Mucosa of rectum (tissue), 2 donors: ENCODE measurements around the gene MEF2D.

Experiments used
- H3K27ac ChIP-seq, 2 donors: one replicate each; pipeline ENCODE4 v1.7.0; 2013; ENCODE audit warnings: inconsistent platforms in 2 of 2, low read depth in 2 of 2, low read length in 2 of 2
- H3K27me3 ChIP-seq, 2 donors: one replicate each; pipeline ENCODE4 v1.7.0; 2013; ENCODE audit warnings: low read length in 2 of 2; ENCODE audit not compliant: control insufficient read depth in 2 of 2, insufficient read depth in 2 of 2
- H3K36me3 ChIP-seq, 2 donors: one replicate each; pipeline ENCODE4 v1.7.0; 2013; ENCODE audit warnings: low read length in 2 of 2; ENCODE audit not compliant: control insufficient read depth in 2 of 2, insufficient read depth in 2 of 2
- H3K4me1 ChIP-seq, 2 donors: one replicate each; pipeline ENCODE4 v1.7.0; 2013; ENCODE audit warnings: low read length in 2 of 2, mild to moderate bottlenecking in 1 of 2; ENCODE audit not compliant: control insufficient read depth in 2 of 2, insufficient read depth in 2 of 2
- H3K4me3 ChIP-seq, 2 donors: one replicate each; pipeline ENCODE4 v1.7.0; 2013; ENCODE audit warnings: low read length in 2 of 2
- H3K9ac ChIP-seq, 2 donors: one replicate each; pipeline ENCODE4 v1.7.0; 2013; ENCODE audit warnings: low read length in 2 of 2, low read depth in 1 of 2, mild to moderate bottlenecking in 1 of 2
- H3K9me3 ChIP-seq, 2 donors: one replicate each; pipeline ENCODE4 v1.7.0; 2013; ENCODE audit warnings: low read length in 2 of 2; ENCODE audit not compliant: control insufficient read depth in 2 of 2
- donor health status: healthy.
- donor health status: Normal muscosa, but diverticular disease.

MEF2D gene

DNA sequence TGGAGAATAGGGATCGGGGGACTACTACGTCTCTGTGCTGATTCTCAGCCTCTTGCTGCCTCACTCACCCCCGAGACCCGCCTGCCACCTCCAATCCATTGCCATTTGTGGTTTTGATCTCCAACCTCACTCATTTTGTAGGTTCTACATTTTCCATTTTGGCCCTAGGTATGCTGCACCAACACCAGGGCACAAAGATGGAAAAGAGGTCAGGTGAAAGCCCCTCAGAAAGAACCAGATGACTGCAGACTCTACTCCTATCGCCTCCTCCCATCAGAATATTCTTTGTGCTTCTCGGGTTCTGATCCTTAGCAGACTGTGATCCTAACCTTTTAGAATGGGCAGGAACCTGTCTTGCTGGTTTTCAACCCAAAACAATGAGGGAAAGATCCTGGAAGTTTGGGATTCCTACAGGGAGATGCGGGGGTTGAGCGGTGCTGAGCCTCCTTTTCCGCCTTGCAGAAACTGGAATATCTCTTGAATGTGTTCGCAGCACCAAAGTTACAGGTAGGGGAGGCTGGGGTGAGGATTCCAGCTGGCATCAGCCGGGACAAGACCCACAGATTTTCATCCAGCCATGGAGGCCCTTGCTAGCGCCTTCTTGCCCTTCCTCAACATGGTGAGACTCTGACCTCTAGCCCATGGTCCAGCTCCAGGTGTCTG, 78.5 kb downstream of the MEF2D start:
- Histone ChIP-seq H3K27me3 (peaks cover 82 to 89% of the 10 kb centered on the region in 2 donors), H3K9ac (no peak overlapping the region), H3K4me3 (peak overlapping the region in 1 of 2 donors; percentile 31), H3K27ac (no peak overlapping the region), H3K36me3 (no peaks in the 10 kb centered on the region), H3K4me1 (peaks cover 16 to 17% of the 10 kb centered on the region in 2 donors), H3K9me3 (no peaks in the 10 kb centered on the region)

DNA sequence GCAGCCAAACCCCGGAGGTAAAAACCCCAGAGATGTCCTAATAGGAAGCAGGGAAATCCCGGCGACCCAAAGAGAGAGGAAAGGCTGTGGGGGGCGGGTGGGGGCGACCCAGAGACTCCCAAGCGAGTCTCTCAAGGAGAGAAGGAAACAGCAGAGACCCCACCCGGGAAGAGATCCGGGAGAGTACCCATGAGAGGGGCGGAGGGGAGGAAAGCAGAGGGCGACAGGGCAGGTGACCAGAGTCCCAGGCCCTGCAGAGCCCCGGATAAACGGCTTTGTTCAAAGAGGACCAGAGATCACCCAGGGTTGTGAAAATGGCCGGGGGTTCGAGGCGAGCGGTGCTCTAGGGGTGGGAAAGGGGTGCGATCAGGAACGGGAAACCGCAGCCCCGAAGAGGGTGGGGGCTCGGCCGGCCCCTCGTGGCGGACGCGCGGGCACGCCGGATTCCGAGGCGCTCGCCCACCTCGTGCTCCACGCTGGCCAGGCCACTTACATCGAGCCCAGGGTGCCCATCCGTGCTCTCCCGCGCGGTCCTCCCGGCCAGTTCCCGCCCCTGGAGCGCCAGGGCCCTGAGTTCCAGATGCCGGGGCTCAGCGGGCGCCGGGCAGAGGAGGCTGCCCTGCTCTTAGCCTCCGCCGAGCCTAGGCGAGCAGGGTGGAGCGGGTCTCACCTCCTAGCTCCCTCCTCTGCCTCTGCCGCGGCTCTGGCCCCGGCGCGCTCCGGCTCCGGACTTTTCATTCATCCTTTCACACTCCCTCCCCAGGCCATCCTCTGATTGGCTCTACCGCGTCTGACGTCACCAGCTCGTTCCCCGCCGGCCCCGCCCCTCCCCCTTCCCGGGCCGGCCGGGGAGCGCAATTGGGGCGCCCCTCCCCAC, 79.3 kb downstream of the MEF2D start:
- peaks cover 16 to 17% of the 10 kb centered on the region in 2 donors for H3K4me1 ChIP-seq
- H3K27ac ChIP-seq: no peak overlapping the region

DNA sequence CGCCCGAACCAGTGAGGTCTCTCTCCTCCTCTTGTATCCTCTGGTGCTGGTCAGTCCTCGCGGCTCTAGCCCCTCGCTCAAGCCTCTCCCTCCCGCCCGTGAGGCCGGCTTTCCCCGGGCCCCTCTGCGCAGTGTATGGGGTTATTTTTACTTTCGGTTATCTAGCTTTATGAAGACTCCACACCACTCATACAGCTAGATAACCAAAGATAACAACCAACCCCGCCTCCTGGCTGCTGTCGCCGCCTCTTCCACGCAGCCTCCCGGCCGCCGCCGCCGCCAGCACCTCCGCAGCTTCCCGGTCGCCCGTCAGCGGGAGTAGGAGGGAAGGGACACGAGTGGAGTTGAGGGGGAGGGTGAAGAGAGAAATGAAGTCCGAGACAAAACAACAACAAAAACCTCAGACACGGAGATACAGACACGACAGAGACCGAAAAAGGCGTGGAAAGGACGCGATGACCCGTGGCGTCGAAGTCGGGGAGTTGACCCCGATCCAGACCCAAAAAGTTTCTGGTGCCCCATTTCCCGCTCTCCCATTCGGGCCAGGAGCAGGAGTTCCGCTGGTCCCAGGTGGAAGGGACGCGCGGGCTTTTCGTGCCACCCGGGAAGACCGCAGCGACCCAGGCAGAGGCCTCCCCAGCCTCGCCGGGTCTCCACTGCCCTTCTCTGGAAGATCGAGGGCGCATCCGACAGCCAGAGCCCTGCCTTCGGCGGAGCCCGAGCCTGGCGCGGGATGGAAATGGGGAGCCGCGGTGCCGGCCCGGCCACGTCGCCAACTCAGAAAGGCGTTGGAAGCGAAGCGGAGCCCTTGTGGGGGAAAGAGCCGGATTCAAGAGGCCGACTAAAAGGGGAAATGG, 80.1 kb downstream of the MEF2D start:
- H3K4me3 ChIP-seq: peak overlapping the region; percentile 37 to 64
- H3K27me3 ChIP-seq: peaks cover 76 to 90% of the 10 kb centered on the region in 2 donors
- H3K9me3 ChIP-seq: no peaks in the 10 kb centered on the region
- no peak overlapping the region for H3K27ac ChIP-seq
- H3K36me3 ChIP-seq: no peaks in the 10 kb centered on the region
- H3K4me1 ChIP-seq: peaks cover 16 to 17% of the 10 kb centered on the region in 2 donors
- H3K9ac ChIP-seq: no peak overlapping the region

More for the DNA sequence above, 79.3 kb downstream of the MEF2D start:
- peaks cover 78 to 90% of the 10 kb centered on the region in 2 donors for H3K27me3 ChIP-seq
- H3K36me3 ChIP-seq: no peaks in the 10 kb centered on the region
- H3K4me3 ChIP-seq: peak overlapping the region; percentile 37 to 64
- no peak overlapping the region for H3K9ac ChIP-seq
- H3K9me3 ChIP-seq: no peaks in the 10 kb centered on the region

DNA sequence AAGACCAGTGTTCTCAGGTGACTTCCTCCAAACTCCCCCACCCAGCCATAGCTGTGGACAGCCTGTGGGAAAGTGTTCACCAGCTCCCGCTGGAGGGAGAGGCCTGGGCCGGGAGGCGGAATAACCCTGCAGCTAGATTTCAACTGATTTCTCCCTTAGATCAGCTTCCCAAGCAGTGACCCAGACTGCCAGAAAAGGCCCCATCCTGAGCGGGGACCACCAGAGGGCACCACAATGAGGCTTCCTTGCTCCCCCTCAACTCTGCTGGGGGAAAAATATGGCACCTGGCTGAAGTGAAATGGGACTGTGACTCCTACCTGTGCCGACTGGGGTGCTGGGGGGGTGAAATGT, 80.7 kb downstream of the MEF2D start:
- Histone ChIP-seq H3K36me3 (no peaks in the 10 kb centered on the region), H3K9me3 (no peaks in the 10 kb centered on the region), H3K27ac (no peak overlapping the region), H3K9ac (no peak overlapping the region), H3K4me3 (peak overlapping the region; percentile 37 to 64), H3K27me3 (peaks cover 72 to 85% of the 10 kb centered on the region in 2 donors), H3K4me1 (peaks cover 16 to 17% of the 10 kb centered on the region in 2 donors)

DNA sequence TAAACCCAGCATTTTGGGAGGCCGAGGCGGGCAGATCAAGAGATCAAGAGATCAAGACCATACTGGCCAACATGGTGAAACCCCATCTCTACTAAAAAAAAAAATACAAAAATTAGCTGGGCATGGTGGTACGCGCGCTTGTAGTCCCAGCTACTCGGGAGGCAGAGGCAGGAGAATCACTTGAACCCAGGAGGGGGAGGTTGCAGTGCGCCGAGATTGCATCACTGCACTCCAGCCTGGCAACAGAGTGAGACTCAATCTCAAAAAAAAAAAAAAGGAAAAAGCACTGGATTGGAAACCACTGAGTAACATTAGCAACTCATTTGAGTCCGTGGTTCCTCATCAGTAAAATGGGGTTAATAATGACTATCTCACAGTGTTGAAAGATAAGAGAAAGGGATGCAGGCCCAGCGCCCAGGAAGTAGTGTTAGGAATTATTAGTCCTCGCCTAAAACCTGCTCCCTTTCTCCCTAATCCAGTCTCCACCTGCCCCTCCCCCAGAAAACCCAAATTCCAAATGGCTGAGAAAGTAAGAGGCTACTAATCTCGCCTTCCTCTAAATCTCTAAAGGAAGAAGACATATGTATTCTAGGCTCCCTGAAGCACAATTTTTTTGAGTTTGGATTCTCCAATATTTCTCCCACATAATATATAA, 82.0 kb downstream of the MEF2D start:
- H3K9me3 ChIP-seq: no peaks in the 10 kb centered on the region
- H3K4me3 ChIP-seq: no peak overlapping the region
- H3K4me1 ChIP-seq: peaks cover 16 to 17% of the 10 kb centered on the region in 2 donors
- H3K36me3 ChIP-seq: no peaks in the 10 kb centered on the region
- no peak overlapping the region for H3K27ac ChIP-seq
- no peak overlapping the region for H3K9ac ChIP-seq
- peaks cover 65 to 72% of the 10 kb centered on the region in 2 donors for H3K27me3 ChIP-seq

DNA sequence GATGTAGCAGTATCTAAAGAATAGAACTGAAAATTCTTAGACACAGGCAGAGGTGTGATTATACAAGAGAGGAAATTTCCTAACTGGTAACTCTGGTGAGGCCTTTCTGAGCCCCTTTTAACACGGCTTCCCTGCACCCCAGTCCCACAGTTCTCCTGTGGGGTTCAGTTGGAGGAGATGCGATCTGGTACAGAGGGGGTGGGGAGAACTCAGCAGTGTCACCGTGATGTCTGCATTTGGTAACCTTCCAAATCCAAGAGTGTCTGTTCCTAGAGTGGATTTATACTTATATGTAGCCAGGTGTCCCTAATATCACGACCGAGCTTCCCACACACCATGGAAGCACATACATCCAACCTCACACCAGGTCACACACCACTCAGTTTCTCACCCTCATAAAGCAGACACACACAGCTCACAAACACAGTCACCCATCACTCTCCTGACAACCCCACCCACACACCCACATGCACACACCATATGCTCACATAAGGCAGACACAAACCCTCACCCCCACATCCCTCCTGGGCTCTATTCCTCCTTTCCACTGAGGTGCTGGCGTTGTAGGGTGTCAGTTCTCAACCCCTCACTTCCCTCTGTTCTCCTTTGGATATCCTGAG, 83.1 kb downstream of the MEF2D start:
- Histone ChIP-seq H3K9ac (no peak overlapping the region), H3K9me3 (no peaks in the 10 kb centered on the region), H3K27ac (no peak overlapping the region), H3K27me3 (peaks cover 56 to 63% of the 10 kb centered on the region in 2 donors), H3K4me3 (no peak overlapping the region), H3K36me3 (no peaks in the 10 kb centered on the region), H3K4me1 (peaks cover 16 to 17% of the 10 kb centered on the region in 2 donors)

DNA sequence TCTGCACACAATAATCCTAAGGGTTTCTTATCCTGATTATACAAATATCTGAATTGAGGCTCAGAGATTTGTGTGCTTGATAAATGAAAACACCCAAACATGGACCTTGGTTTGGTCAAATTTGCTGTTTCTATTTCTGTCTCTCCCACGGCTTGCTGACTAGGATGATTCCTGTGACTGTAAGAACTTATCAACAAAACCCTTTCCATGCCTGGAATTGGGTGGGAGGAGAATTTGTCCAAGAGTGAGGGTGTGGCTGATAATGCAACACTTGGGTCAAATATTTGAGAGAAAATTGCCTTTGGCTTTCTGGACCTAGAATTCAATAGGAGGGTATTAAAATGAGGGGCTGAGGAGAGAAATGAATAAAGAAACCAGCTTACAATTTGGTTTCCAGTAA, 83.6 kb downstream of the MEF2D start:
- H3K4me3 ChIP-seq: no peak overlapping the region
- H3K9ac ChIP-seq: no peak overlapping the region
- H3K27ac ChIP-seq: no peak overlapping the region
- peaks cover 51 to 58% of the 10 kb centered on the region in 2 donors for H3K27me3 ChIP-seq
- no peaks in the 10 kb centered on the region for H3K36me3 ChIP-seq
- peaks cover 16 to 17% of the 10 kb centered on the region in 2 donors for H3K4me1 ChIP-seq
- H3K9me3 ChIP-seq: no peaks in the 10 kb centered on the region

DNA sequence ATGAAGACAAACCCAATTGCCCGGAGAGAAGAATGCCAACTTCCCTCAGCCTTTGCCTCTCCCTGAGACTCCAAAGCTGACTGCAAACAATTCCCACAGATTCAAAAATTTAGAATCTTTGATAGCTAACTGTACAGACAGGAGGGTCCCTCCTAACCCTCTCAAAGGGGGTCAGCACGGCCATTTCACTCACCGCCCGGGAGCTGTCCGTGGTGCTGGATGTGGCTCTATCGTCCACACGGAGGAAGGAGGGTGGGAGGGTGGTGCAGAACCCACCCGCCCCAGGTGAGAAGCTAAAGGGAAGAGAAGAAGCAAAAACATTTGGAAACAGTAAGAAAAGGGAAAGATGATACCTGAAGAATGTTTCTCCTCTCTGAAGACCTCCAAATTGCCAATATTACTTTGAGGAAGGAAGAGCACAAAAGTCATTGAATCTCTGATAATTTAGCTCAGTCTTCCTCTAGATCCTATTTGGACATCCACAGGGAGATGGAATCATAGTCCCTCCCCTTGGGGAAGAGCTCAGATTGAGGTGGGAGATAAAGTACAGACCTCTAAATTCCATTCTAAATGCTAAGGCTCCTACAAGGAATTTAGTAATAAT, 86.0 kb downstream of the MEF2D start:
- Histone ChIP-seq H3K9me3 (no peaks in the 10 kb centered on the region), H3K4me1 (no peaks in the 10 kb centered on the region), H3K4me3 (no peak overlapping the region), H3K9ac (no peak overlapping the region), H3K27ac (no peak overlapping the region), H3K27me3 (peaks cover 33 to 41% of the 10 kb centered on the region in 2 donors), H3K36me3 (no peaks in the 10 kb centered on the region)
